Kidney capillary endothelial cell (primary cell): Measurements from ENCODE around the gene LRTM2.

Experiments
- DNase-seq: peaks from one replicate; pipeline ENCODE4 v3.0.0-alpha.2; 2018; ENCODE audit warnings: low spot score

Gene LRTM2

DNA sequence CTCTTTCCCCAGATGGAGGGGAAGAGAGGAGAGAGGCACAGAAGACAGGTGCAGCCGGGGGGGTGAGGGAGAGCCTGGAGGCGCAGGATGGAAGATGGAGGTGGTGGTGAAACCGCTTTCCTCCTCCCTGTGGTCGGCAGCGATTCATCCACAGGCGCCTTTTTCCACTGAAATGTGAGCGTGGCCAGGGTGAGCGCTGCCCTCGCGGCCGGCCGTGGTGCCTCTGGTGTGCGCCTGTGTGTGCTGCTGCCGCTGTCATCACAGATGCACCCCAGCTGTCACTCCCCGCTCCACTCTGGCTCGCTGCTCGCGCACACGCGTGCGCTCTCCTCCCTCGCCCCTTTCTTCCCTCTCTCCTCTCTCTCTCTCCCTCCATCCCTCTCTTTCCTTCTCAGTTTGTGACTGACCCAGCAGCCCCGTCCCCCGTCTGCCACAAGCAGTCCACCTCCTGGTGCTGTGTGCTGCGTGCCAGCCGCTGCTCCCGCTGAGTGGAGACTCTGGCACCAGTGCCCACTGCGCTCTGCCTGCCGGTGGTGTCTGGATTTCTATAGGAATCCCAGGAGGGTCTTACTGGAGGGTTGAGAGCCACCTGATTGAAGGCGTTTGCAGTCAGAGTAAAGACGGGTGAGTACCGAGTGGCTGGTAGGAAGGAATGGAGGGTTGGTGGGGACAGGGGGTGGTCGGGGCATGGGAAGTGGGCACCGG lies at the start of gene LRTM2:
TSS of gene LRTM2 (plus strand) at position 375 of the 705 bp plus-strand sequence. CDS start 7,584 bp downstream, outside the sequence.
- no peak for DNase-seq

GRCh38 chr12:1773937-1774655 lies 46.3 kb upstream of the LRTM2 start:
- no peak for DNase-seq

GRCh38 chr12:1776170-1776921 lies 44.0 kb upstream of the LRTM2 start:
- DNase-seq: peak; percentile 46

- no peak for DNase-seq
Observed at GRCh38 chr12:1777798-1778197, 42.6 kb upstream of the LRTM2 start.

DNA sequence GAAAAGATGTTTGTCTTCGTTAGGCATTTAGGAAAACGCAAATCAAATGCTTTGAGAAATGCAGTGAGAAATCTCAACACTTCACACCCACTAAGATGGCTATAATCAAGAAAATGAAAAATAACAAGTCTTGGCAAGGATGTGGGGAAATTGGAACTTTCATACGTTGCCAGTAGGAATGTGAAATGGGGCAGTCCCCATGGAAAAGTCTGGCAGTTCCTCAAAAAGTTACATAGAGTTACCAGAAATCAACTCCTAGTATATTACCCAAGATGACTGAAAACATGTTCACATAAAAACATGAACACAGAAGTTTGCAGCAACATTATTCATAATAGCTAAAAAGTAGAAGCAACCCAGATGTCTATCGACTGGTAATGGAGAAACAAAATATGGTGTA lies 41.5 kb upstream of the LRTM2 start:
- no peak for DNase-seq

DNA sequence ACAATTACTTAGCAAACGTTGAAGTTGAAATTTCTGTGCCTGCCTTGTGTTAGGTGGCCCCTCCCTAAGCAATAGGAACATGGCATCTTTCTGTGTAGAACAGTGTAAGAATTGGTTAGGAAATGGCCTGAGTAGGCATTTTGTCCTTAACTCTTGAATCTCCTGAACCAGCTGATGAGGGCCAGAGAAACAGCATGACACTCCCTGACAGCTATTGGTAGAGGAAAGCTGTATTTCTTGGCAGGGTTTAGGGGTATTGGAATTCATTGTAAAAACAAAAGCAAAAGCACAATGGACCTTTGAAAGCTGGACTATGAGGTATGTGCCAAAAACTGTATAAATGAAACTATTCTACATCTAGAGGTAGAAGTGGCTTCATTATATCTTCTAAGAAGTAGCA lies 40.6 kb upstream of the LRTM2 start:
- DNase-seq: no peak

- DNase-seq: no peak
Observed at GRCh38 chr12:1781772-1782171, 38.6 kb upstream of the LRTM2 start.

GRCh38 chr12:1782215-1782614 lies 38.1 kb upstream of the LRTM2 start:
- DNase-seq: no peak

- DNase-seq: no peak
Observed at GRCh38 chr12:1787714-1788113, 32.7 kb upstream of the LRTM2 start.

DNA sequence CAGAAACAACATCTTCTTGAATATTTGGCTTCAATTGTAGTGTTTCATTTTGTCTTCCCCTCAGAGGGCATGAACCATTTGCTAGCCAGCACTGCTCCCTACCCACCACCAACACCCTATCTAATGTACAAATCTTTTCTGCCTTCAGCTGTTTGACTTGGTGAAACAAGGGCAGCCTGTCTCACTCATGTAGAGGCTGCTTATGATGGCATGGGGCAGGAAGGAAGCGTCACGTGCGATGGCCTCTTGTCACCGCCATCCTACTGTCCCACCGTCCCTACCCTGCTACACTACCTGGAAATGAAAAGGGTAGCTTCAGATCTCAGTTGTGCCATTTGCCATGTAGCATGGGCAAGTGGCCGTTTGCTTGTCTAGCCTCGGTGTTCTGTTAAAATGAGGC lies 29.9 kb upstream of the LRTM2 start:
- DNase-seq: no peak

- DNase-seq: peak; percentile 61
Observed at GRCh38 chr12:1791104-1791841, 29.1 kb upstream of the LRTM2 start.

GRCh38 chr12:1792406-1792805 lies 28.0 kb upstream of the LRTM2 start:
- no peak for DNase-seq

- no peak for DNase-seq
Observed at GRCh38 chr12:1793426-1794210, 26.7 kb upstream of the LRTM2 start.

DNA sequence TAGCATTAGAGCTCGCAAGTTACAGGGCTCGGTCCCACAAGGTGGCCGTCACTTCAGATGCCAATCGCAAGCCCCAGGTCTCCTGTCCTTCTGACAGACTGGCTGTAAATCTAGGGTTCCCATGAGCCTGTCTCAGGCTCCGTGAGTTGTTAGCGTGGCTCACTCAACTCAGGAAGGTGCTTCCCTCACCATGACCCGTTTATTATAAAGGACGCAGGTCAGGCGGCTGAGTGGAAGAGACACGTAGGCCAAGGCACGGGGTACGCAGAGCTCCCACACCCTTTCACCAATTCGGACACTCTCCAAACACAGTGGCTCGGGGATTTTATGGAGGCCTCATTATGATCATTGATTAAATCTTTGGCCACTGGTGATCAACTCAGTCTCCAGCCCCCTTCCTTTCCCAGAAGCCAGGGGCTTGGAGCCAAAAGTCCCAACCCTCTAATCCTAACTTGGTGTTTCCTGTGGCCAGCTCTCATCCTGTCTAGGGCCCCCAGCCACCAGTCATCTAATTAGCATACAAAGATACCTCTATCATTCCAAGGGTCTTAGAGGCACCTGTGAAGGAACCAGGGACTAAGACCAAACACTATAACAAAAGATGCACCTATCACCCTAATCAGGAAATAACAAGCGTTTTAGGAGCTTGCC lies 25.8 kb upstream of the LRTM2 start:
- DNase-seq: no peak

DNA sequence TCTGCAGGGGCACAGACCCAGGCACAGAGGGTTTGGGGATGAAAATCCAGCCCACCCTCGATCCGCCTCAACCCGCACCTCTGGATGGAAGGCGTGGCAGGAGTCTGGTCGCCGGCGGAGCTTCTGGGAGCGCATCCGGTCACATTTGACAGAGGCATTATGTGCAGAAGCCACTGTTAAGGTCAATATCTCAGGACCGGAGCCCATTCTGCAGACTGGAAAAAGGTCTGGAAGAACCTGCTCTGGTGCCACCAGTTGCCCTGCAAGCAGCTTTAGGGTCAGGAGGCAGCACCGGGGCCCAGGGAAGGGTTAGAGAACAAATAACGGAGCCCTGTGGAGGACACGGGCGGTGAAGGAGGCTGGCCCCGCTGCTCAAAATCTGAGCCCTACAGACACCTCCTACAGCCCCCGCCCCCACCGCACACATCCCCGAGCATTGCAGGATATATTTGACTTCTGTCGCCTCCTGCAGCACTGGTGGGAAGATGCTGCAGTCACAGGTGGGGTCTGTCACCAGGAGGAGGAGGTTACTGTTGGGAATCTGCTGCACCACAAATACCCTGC lies 25.1 kb upstream of the LRTM2 start:
- DNase-seq: no peak

GRCh38 chr12:1795785-1796514 lies 24.4 kb upstream of the LRTM2 start:
- peak; percentile 87 for DNase-seq

DNA sequence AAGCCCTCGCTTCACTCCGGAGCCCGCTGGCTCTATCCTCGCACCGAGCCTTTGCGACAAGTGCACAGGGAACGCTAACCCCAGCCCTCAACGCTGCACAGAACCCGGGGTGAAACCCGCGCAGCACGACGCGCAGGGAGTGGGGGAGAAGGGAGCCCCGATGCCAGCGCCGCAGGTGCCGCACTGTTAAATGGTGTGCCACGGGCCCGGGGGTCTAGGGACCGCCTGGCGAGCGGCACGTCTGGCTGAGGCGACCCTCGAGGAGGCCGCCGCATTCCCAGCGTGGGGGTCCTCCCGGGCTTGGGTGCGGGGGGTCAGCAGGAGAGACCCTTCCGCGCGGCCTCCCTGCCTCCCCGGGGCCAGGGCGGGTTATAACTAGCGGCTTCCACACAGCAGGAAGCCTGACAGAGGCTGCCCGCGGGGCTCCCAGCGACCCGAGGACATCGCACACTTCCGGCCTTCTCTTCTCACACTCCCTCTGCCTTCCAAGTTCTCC lies 23.8 kb upstream of the LRTM2 start:
- no peak for DNase-seq

GRCh38 chr12:1797011-1797901 lies 23.1 kb upstream of the LRTM2 start:
- no peak for DNase-seq
